Stimulated activated CD8-positive, alpha-beta memory T cell treated with anti-CD3 and anti-CD28 coated beads, Interleukin-15, amount 100 ng/mL, for 4 hours (primary cell): ENCODE measurements around the gene VGLL4.

ENCODE experiments used
- DNase-seq, 2 donors: peaks; one replicate each; pipeline ENCODE4 v3.0.0-alpha.2; 2020; ENCODE audit warnings: low read depth in 2 of 2

VGLL4 gene

DNA sequence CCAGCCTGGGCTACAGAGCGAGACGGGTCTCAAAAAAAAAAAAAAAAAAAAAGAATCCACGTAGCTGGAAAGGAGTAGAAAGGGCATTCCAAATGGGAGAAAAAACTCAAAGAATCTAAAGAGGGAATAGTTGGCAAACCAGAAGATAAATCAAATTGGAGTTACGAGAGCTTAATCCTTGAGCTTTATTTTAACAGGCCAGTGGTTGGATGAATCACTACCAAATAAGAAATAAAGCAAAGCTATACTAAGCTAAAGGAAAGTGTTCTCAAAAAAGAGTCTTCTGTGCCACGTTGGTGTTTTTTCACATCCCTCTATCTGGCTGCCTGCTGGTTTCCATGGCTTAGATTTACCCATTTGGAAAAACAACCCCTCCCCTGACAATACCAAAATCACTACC lies 14.0 kb downstream of the VGLL4 start:
- no peak for DNase-seq

DNA sequence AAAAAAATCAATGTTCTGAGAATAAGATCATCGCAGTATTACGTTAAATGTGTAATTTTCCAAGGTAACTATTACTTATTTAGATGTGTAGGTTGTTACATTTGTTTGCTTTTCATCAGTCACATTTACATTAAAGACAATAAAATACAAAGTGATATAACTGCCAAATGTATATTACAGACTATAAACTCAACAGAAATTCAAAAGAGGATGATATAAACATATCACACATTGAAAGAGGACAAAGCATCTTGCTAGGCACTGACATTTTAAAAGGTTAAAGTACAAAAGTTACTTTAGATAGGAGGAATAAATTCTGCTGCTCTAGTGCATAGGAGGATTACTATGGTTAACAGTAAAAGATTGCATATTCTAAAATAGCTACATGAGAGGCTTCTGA lies 16.1 kb downstream of the VGLL4 start:
- DNase-seq: no peak

DNA sequence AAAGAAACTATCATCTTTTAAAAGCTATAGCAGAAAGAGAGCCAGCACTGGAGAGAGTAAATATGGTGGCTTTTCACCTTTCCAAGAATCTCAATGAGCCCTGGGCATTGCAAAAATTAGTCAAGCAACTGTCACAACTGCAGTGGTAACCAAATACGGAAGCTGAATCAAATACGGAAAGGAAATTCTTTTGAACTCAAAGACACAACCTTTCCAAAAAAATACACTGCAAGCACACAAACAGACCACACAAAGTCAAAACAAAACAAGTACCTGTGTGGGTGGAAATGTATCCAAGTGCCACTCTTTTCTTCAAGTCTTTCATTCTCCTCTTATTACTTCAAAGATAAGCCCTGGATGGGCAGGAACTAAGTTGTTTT lies 17.6 kb downstream of the VGLL4 start:
- no peak for DNase-seq

DNA sequence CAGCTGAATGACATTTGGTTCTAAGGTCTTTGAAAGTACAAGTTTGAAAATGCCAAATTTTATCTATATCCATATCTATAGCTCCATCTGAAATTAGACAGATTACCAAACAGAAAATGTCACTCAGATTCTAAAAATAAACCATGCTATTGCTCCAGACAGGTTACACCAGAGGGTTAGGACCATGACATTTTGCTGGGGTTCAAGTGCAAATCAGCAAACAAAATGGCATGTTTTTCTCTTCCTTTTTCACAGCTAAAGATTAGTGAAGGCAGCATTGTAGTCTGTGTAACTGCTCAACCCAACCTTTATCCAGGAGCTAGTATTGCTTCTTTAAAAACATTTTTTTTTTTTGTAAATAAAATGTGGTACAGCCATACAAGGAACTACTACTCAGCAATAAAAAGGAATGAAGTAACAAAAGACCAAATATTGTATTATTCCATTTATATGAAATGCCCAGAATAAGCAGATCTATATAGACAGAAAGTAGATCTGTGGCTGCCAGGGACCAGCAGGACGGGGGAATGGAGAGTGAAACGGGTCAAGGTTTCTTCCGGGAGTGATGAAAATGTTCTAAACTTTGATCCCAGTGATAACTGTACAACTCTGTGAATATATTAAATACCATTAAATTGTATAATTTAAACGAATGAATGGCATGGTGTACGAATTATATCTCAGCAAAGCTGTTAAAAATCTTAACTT lies 18.2 kb downstream of the VGLL4 start:
- no peak for DNase-seq

DNA sequence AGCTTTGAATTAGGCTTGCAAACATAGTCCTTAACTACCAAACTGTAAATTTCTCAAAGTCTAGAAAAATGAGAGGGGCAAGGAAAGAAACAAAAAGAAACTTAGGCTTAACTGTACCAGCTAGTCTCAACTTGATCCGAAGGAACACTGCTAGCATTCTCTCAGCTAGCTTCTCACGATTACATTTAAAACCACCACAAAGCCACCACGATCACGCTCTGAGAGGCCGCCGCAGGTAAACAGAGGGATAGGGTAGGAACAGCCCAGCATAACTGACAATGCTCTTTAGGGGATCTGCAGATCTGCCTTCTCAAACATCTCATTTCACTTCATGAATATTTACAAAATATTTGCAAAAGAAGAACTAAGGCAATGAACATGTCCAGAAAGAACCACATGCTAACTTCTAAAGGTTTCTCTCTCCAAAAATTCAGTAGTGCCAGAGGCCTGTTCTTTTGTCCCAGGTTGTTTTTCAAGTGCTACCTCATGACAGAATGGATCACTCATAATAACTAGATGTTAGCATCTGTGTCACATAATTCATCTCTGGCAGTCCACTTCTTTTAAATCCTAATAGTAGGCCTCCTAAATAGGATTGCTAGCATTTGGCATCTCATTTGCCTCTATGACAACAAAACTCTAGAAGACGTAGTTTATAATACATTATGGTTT lies 18.9 kb downstream of the VGLL4 start:
- no peak for DNase-seq

DNA sequence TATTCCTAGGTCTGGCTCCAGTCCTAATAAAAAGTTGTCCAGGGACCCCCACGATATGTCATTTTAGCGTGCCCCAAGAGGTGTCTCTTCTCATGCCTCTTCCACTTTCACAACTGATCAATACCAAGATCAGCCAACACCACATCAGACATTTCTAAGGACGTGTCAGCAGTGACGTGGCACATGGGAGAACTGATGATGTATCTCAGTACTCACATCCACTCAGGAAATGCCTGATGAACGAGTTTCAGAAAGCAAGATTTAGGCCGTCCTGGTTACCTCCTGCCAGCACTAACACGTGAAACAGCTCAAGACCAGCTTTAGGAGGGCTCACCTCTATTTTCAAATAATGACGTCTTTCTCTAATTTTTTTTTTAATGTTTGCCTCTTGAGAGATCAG lies 19.6 kb downstream of the VGLL4 start:
- peak in 1 of 2 donors; percentile 48 for DNase-seq

DNA sequence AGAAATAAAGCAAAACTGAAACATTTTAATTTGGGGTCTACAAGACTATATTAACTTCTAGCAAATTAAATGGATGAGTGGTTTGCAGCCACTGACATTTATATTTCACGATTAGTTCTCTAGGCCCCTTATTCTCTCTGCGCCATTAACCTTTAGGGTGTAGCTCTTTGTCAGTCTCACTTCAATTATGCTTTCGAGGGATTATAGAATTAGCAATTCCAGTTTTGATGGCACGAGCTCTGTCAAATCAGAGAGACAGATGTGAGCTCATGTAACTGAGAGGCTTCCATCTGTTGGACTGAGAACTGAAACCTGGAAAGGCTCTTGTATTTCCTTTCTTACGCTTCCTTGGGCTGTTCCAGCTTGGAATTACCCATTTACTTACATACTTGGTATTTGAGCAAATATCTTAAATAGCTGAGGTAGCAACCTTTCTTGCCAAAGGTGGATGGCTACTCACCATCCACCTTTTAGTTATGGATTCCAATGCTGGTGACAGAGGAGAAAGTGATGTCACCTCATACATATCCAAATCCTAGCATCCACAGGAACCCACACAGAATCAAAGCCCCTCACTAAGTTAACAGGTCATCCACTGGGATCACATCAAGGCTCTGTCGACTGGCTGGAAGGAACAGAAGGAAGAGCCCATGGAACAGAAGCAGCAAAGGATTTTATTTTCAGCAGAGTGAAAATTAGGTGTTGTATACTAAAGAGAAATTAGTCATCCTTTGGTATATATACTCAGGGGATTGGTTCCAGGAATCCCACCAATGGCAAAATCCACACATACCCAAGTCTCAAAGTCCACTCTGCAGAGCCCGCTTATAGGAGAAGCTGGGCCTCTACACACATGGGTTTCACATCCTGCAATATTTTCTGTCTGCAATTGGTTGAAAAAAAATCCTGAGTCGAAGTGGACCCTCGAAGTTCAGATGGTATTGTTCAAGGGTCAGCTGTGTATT lies 20.8 kb downstream of the VGLL4 start:
- no peak for DNase-seq

DNA sequence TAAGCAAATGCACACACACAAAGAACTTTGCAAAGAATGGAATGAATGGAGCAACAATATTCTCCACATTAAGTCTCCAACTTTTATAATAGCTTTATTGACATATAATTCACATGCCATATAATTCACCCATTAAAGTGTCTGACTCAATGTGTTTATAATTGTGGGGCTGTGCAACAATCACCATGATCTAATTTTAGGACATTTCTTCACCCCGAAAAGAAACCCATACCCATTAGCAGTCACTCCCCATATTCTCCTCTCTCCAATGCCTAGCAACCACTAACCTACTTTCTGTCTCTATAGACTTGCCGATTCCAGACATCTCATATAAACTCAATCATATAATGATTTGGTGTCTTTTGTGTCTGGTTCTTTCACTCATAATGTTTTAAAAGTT lies 22.6 kb downstream of the VGLL4 start:
- no peak for DNase-seq

DNA sequence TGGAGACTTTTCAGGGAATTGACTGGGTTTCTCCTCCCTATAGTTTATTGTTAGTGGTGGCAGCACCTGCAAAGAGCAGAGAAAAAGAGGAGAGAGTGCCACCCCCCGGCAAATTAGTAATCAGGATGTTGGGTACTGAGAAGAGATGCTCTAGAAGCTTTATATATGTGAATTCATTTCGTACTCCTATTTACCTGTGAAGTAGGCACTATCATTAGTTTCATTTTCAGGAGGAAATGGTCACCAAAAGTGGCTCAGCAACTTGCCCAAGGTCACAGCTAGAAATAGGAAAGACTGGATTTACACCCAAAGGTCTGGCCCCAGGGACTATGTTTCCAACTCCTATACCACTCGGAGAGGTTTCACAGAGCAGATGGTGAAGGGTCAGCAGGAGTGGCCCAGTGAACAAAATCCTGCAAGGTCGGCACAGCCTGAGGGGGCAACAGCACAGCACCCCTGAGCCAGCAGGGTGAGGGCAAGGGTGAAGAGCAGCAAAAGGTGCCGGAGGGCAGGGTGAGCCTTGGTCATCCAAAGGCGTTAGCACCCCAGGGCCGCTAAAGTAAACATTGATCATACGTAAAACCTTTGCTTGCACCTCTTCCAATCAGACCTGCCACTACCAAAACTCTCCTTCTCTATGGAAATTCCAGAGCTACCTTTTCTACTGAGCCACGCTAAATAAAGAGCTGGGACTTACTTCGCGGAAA lies 23.6 kb downstream of the VGLL4 start:
- no peak for DNase-seq

DNA sequence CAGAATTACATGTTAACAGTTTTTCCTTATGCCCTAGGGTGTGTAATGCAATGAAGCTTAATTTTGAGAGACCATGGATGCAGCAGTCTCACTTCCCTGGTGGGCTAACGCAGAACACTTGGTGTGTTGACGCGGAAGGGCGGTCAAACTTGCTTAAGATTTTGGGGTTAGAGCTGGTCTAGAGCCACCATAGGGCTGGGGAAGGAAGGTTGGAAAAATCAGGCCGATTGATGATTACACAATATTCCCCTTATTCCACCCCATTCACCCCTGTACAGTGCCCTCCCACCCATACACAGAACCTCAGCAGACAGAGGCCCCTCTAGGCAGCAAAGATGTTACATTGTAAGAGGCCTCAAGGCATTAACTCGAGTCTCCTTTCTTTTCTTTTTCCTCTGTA lies 24.3 kb downstream of the VGLL4 start:
- no peak for DNase-seq

DNA sequence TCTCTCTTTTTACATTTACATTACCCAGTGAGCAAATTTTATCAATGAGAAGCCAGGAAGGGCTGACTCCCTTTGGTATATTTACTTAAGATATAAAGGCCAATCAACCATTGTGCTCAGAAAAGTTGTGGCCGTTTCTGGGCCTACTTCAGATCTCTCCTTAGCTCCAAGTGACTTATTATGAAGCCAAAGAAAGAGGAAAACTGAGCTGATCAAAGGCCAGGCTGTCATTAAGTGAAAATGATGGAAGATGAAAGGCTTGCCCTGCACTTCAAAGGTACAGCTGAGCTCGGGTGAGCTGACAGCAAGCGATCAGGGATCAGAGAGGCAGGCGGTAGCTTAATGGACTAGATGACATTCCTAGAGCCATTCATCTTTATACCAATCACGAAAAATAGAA lies 24.8 kb downstream of the VGLL4 start:
- no peak for DNase-seq

DNA sequence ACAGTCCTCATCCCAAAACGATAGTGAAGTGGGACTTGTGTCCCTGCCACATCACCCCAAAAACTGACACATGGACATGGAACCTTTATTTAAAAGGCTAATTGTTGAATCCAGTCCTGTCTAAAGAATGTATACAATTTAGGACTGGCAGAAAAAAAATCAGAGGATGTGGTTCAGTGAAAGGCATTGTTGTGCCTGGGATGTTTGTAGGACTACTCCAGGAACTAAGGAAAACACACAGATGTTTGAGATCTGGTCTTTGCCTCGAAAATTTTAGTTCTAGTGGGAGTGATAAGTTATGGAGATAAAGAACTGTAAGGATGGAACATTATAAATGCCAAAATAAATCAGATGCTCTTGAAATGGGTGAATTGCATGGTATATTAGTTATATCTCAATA lies 27.2 kb downstream of the VGLL4 start:
- DNase-seq: no peak

DNA sequence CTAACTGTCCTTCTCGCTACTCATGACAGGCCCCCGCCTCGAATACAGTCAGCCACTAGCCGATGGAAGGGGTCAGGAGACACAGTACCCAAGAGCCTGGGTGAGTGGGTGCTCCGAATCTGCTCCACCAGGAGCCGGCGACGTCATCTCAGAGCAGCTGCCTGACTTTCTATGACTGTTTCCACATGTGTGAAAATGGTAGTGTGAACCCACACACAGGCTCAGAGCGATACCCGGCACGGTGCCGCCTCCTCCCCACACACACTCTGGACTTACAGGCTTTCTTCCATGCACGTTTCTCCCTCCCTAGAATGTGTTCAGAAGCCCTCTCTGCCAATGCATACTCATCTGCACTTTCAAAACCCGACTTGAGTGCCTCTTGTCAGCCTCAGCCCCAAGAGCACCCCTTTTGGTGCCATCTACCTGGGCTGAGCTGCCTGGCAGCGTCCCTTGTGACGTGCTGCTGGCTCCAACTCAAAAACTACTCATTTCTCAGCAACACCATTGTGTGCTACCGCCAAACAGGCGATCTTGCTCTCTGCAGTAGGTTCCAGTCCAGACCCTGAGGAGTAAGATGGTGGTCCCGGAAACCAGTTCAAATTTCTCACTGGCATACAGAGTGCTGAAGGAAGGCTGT lies 29.7 kb downstream of the VGLL4 start:
- no peak for DNase-seq

DNA sequence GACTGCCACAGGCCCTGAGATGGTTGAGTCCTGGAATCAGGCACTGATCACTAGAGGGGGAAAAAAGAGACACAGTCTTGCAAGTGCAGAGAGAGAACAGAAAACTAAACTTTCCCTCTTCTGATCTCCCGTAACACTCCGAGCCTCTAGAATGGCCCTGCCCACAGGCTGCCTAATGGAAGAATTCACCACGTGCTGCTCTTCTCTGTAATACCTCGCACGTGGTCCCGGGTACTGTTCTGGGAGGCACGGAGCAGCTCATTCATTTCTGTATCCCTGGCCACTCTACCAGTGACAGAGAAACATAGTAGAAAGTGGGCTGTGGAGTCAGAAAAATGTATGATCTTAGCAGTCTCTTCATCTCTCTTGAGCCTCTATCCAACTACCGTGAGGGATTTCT lies 30.4 kb downstream of the VGLL4 start:
- DNase-seq: no peak

DNA sequence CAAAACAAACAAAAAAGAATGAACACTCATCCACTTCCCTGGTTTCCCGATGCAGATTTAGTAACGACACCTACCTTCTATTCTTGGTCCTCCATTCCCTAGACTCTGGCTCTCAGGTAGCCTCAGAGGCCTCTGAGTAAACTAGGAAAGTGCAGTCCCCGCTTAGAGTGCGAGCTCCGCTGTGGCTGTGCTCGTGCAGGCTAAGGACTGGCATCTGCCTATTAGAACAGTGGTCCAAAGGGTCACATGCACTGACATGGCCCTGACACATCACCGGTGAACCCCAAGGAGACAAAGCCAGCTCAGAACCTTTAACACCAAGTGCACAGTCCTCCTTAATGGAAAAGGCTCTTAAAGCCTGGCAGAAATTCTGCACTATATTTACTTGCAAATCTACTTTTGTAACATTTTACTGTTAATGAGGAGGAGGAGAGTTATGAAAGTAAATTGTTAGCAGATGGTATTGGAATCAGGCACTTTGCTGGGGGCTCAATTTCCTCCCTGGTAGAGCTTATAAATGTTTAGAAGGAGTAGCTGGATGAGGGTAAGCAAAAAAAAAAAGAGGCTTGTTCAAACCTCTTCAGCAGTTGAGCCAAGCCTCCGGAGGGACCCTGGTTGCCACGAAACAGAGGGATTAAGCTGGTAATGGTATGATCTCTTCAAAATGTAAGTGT lies 31.1 kb downstream of the VGLL4 start:
- DNase-seq: no peak

DNA sequence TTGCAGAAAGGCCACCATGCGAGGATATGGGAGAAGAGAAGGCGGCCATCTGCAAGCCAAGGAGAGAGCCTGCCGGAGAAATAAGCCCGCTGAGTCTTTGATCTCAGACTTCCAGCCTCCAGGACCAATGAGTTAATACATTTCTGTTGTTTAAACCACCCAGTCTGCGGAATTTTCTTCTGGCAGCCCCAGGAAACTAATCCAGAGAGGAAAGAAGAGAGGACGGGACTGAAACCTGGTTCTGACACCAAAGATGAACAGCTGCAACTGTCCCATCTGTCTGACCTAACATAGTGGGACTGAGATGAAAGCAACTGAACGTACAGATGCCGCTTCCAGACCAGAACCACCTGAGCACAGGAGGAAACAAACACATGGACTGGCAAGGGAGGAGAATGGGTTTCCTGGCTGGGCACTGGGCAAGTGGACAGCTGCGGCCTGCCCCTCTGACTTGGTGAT lies 32.3 kb downstream of the VGLL4 start:
- DNase-seq: no peak

DNA sequence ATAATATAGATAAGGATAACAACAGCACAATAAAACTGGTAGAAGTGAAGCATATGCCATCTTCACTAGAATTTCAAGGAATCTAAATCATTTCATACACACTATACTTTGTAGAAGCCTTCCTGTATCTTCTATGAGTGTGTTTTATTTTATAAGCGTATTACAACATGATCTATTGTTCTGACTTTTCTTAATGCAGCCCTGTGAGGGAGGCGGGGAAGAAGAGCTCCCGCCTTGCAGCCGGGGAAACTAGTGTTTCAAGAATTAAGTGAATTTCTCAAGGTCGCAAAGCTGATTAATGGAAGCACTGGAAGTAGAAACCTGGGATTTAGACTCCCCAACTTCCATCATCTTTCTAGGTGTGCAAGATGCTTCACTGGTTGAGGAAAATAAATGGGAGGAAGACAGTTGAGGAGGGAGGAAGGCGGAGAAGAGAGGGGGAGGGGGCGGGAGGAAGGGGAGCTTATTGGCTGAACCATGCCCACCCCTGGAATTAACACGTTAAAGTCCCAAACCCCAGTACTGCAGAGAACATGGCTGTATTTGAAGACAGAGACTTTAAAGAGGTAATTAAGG lies 32.9 kb downstream of the VGLL4 start:
- no peak for DNase-seq

DNA sequence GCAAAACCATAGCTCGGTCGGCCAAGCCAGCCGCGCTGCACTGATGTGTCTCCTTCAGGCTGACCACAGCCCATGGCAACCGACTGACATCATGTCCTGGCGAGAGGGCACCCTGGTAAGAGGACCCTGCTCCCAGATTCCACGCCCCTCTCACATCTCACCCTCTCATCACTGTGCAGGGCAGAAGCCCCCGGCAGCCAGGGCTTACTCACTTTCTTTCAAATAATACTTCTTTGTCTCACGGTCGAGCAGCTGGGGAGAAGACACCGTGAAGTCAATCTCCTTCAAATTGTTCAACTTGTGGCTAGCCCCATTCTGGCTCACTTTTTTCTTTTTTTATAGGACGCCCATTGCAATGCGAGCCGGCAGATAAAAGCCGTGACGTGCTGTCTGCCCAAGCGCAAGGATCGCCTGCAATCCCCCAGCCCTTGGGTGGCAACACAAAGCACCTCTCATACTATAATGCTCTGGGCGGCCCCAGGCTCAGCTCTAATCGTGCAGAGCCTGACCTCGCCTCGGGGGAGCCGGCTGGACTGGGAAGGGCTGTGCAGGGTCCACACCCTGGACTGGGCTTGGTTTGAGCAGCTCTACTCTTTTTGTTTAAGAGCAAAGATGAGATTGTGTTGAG lies 33.6 kb downstream of the VGLL4 start:
- DNase-seq: no peak

DNA sequence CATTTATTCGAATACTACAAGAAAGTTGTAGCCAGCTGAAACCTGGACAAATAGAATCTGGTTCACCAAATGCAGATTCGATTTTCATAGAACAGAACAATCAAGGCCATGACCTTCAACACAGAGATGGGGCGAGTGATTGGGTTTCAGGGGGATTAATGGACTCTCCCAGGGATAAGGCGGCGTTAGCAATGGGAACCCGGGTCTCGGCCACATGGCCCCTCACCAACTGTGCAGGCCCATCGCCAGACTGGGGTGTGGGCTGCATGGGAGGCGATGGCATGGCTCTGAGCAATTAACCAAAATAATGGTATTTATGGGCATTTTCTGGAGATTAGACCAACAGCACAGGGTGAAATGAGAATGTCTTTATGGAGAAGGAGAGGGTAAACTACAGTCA lies 34.2 kb downstream of the VGLL4 start:
- DNase-seq: no peak

DNA sequence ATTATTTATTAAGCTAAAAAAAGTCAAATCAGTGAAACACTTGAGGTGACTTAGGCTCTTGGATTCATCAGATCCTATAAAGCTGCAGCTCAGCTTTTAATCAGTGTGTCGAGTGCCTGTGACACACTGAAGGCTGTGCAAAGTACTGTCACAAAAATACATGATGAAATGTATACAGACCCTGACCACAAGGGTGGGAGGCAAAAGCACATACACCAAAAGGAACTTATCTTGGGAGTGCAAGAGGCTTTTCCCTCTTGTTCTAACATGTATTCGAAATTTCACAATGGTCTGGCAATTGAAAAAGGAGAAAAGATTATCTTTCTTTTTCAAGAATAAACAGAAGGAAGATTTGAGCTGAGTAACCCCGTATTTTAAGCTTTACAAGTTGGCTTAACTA lies 35.9 kb downstream of the VGLL4 start:
- DNase-seq: no peak
